ENCODE data around the gene GRAMD2A.

GRAMD2A gene

DNA sequence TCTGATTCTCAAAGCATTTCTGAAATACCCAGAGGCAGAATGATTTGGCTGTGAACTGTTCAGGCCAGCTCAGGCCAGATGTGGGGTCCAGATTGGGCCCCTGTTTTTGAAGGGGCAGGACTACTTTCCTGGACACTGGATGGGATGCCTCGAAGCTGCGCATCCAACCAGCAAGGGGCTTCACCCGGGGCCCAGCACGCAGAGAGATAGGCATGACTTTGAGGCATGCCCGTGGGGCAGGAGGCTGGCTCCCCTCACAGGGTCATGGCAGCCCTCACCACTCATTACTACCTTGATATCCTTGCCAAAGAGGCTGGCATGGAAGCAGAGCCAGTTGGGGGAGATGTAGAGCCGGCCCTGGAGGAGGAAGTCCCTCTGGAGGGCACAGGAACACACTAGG is 30.1 kb downstream of the GRAMD2A start:
- TF ChIP-seq CTCF (IDR thresholded peaks at IDR 0.05): no peak
- no peak for TF ChIP-seq ZFX (IDR thresholded peaks at IDR 0.05; ENCODE audit: borderline replicate concordance)
- no peak overlapping the region for H3K27ac ChIP-seq

DNA sequence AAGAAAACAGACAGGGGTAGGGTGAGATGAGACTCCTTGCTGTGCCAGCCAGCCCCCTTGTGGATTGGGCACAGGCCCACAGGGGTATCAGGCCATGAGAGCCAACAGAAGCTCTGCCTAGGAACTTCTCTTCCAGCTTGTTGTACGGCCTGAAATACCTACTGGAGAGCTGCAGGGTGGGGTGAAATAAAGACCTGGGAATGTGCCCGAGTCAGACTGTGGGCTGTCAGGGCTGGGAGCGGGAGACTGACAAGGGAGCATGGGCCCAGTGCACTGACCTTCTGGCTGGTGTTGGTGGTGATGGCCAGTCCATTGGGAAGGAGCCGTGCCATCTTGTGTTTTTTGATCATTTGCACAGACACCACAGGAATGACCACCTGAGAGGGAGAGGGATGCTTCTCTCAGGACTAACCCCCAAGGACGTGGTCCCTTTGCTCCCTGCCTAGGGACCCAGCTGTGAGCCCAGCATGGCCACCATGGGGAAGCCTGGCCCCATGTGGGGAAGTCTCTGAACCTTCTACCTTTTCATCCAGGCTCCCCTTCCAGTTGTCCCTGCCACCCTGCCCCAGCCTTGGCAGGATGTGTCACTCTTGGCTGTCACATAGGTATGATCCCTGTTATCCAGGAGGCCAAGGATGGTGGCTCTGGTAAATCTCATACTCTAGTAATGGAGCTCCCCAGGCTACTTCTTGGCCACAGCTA is 30.7 kb downstream of the GRAMD2A start:
- H3K27ac ChIP-seq: no peak overlapping the region
- TF ChIP-seq ZFX (IDR thresholded peaks at IDR 0.05; ENCODE audit: borderline replicate concordance) (no peak), CTCF (IDR thresholded peaks at IDR 0.05) (no peak)

GRCh38 chr15:72163719-72164118 is 33.9 kb downstream of the GRAMD2A start:
- no peak overlapping the region for H3K27ac ChIP-seq
- TF ChIP-seq ZFX (IDR thresholded peaks at IDR 0.05; ENCODE audit: borderline replicate concordance) (no peak), CTCF (IDR thresholded peaks at IDR 0.05) (no peak)

GRCh38 chr15:72162569-72162968 is 35.0 kb downstream of the GRAMD2A start:
- TF ChIP-seq CTCF (IDR thresholded peaks at IDR 0.05): no peak
- TF ChIP-seq ZFX (IDR thresholded peaks at IDR 0.05; ENCODE audit: borderline replicate concordance): no peak
- no peak overlapping the region for H3K27ac ChIP-seq

- TF ChIP-seq ZFX (IDR thresholded peaks at IDR 0.05; ENCODE audit: borderline replicate concordance) (no peak), CTCF (IDR thresholded peaks at IDR 0.05) (no peak)
- H3K27ac ChIP-seq: peak overlapping the region; percentile 18; the same call in 1 of the 2 replicates
Measured at GRCh38 chr15:72161361-72162132, 36.0 kb downstream of the GRAMD2A start.

DNA sequence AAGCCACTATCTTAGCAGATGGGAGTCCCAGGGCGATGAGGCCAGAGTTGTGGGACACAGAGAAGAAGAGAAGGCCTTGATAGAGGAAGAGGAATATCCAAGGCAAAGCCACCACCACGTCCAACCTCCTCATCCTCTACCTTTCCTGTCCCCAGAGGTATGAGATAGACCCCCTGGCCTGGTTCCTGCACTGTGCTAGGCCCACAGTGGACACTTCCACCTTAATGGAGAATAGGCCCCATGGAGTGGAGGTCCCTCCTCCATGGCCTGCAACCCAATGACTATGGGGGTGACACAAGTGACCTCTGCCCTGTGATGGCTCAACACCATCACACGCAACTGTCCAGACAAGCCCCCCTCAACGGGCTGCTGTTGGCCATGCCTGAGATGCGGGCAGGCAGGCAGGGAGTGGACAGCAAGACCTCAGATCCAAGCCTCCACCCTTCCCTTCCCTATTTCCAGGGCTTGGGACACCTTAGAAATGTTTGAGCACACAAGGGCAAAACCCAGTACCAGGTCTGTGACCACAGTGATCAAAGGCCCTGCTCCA is 36.8 kb downstream of the GRAMD2A start:
- no peak for TF ChIP-seq CTCF (IDR thresholded peaks at IDR 0.05)
- no peak for TF ChIP-seq ZFX (IDR thresholded peaks at IDR 0.05; ENCODE audit: borderline replicate concordance)
- H3K27ac ChIP-seq: no peak overlapping the region

- no peak overlapping the region for H3K27ac ChIP-seq
- no peak for TF ChIP-seq ZFX (IDR thresholded peaks at IDR 0.05; ENCODE audit: borderline replicate concordance)
Measured at GRCh38 chr15:72156928-72157327, 40.7 kb downstream of the GRAMD2A start.

Data from 22Rv1 (cell line).